ENCODE results near the gene PHKG2.

DNA sequence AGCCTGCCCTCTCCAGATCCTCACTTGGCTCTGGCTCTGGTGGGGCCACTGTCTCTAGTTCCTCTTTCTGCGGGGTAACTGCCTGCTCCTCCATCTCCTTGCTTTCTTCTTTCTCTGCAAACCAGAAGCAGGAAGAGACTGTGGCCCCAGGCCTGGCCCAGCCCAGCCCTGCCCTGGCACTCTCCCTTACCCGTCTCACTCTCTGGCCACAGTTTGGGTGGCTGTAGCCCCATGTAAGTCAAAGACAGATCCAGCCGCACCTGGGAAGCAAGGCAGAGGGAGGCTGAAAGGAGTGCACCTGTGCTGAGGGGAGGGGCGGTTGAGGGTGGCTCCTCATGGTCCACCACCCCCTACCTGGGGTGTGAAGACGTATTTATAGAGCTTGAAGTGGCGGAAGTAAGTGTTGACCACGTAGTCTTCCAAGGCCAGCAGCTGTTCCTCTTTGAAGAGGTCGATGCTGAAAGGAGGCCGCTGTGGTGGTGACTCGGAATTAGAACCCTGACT lies 10.8 kb downstream of the PHKG2 start:
- TF ChIP-seq YY1 (IDR thresholded peaks at IDR 0.05; ENCODE audit: insufficient read depth, insufficient read length) (no peak), ZNF274 (IDR thresholded peaks at IDR 0.05; ENCODE audit: low read depth, low read length) (no peak)

Measured in NT2/D1 (cell line).